Sigmoid colon (tissue), 4 donors: ENCODE measurements around the gene TJP2.

Experiments used
- CTCF ChIP-seq, 4 experiments: fragments of 450-650 bp in 3 of 4; fragments of 200-600 bp in 1 of 4; IDR thresholded peaks; one replicate each; pipeline ENCODE4 v1.5.1; 2016 to 2019; ENCODE audit warnings: antibody characterized with exemption in 4 of 4, mild to moderate bottlenecking in 3 of 4, moderate library complexity in 2 of 4
- POLR2AphosphoS5 ChIP-seq, 4 donors: sonication (generic); formaldehyde crosslinking; IDR thresholded peaks; one replicate each; pipeline ENCODE4 v1.6.1; 2017; ENCODE audit warnings: antibody characterized with exemption in 4 of 4

DNA sequence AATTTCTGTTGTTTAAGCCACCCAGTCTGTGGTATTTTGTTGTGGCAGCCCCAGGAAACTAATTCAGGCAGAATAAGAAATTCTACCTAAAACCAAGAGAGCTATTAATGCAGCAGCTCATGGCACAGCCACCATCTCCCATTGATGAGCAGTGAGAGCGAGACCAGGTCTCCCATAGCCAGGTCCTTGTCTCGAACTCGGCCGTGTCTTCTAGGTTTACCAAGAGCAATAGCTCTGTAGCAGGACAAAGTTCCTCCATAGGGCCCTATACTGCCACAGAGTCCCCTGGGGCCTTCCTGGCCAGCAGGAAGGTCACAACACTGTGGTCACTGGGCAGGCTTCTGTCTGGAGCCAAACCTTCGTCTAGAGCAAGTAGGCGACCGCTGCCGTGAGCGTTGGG lies 34.5 kb upstream of the TJP2 start:
- no peak for TF ChIP-seq CTCF (IDR thresholded peaks at IDR 0.05)
- TF ChIP-seq POLR2AphosphoS5 (IDR thresholded peaks at IDR 0.05) = no peak
